Activated CD4-positive, alpha-beta T cell treated with anti-CD3 and anti-CD28 coated beads, Interleukin-2, amount 10 ng/mL, durations not matched to agents 24 days and 14 days (primary cell): ENCODE results near the gene SLC25A41. TPM values are rescaled to one million over a fixed set of nuclear protein-coding genes. Genes with fewer than 3 reads are reported as not detected.

ENCODE experiments used
- DNase-seq: peaks from one replicate; pipeline ENCODE4 v3.0.0; 2022
- H3K27ac Mint-ChIP-seq: one replicate; pipeline ENCODE4 v1.8.0; 2022; ENCODE audit warnings: mild to moderate bottlenecking, mixed read lengths
- H3K27me3 Mint-ChIP-seq: one replicate; pipeline ENCODE4 v1.8.0; 2022; ENCODE audit warnings: mixed read lengths
- H3K36me3 Mint-ChIP-seq: one replicate; pipeline ENCODE4 v1.8.0; 2022; ENCODE audit warnings: low read depth, mild to moderate bottlenecking, mixed read lengths
- H3K4me1 Mint-ChIP-seq: one replicate; pipeline ENCODE4 v1.8.0; 2021; ENCODE audit warnings: mixed read lengths
- H3K4me3 Mint-ChIP-seq: one replicate; pipeline ENCODE4 v1.8.0; 2022; ENCODE audit warnings: mild to moderate bottlenecking, moderate library complexity, mixed read lengths
- H3K9me3 Mint-ChIP-seq: one replicate; pipeline ENCODE4 v1.8.0; 2021; ENCODE audit warnings: mixed read lengths
- intact Hi-C: fragments of 100-400 bp; cut with micrococcal nuclease; formaldehyde crosslinking; loops from one replicate; pipeline ENCODE4 v1.15.1; 2023
- total RNA-seq: library from RNA; stranded (reverse); gene quantifications from 2 replicates; pipeline ENCODE4 v1.2.3, GENCODE V29; 2022

SLC25A41 gene
- total RNA-seq, 1 donor from 2014 or later, result 0.19 TPM

GRCh38 chr19:6393983-6394412 is 39.6 kb downstream of the SLC25A41 start:
- no peak for DNase-seq
- peaks cover 17% of the 10 kb centered on the region for H3K4me1 Mint-ChIP-seq
- H3K27me3 Mint-ChIP-seq, result no peaks in the 10 kb centered on the region
- no peaks in the 10 kb centered on the region for H3K9me3 Mint-ChIP-seq
- H3K27ac Mint-ChIP-seq, result peak overlapping the region; percentile 95
- H3K36me3 Mint-ChIP-seq, result peaks cover 17% of the 10 kb centered on the region
- peak overlapping the region; percentile 90 for H3K4me3 Mint-ChIP-seq
- intact Hi-C loops, result loop anchor here (1.0 to 2.0 kb wide), 4 partner anchors 21 to 67 kb away; partner anchors contain the start of gene CLPP

GRCh38 chr19:6393074-6393982 is 40.2 kb downstream of the SLC25A41 start, which contains the start of gene GTF2F1:
Gene GTF2F1 (minus strand): TSS chr19:6393164. CDS start chr19:6392995, 169 bp downstream.
- Mint-ChIP-seq H3K9me3 (no peaks in the 10 kb centered on the region), H3K4me1 (peaks cover 18% of the 10 kb centered on the region), H3K36me3 (peaks cover 23% of the 10 kb centered on the region), H3K4me3 (peak within 1 kb of the TSS; percentile 90), H3K27me3 (no peaks in the 10 kb centered on the region), H3K27ac (peak within 1 kb of the TSS; percentile 95)
- peak; percentile 97 for DNase-seq
- intact Hi-C loops, result loop anchor here (1.0 to 2.0 kb wide), 4 partner anchors 20 to 67 kb away; partner anchors contain the start of gene CLPP

- intact Hi-C loops, result loop anchor here (1.0 to 2.0 kb wide), 4 partner anchors 19 to 68 kb away; partner anchors contain the start of gene CLPP
- Mint-ChIP-seq H3K4me1 (peaks cover 19% of the 10 kb centered on the region), H3K27me3 (no peaks in the 10 kb centered on the region), H3K27ac (peak overlapping the region; percentile 95), H3K9me3 (no peaks in the 10 kb centered on the region), H3K36me3 (peaks cover 29% of the 10 kb centered on the region), H3K4me3 (peak overlapping the region; percentile 90)
- DNase-seq, result peak; percentile 65
Measured at GRCh38 chr19:6392221-6393073, 41.1 kb downstream of the SLC25A41 start.

GRCh38 chr19:6387372-6387771 is 46.2 kb downstream of the SLC25A41 start:
- H3K4me3 Mint-ChIP-seq, result no peak overlapping the region
- DNase-seq, result no peak
- no peaks in the 10 kb centered on the region for H3K9me3 Mint-ChIP-seq
- H3K36me3 Mint-ChIP-seq, result peaks cover 59% of the 10 kb centered on the region
- peaks cover 15% of the 10 kb centered on the region for H3K4me1 Mint-ChIP-seq
- no peaks in the 10 kb centered on the region for H3K27me3 Mint-ChIP-seq
- H3K27ac Mint-ChIP-seq, result no peak overlapping the region
- intact Hi-C loops, result no loop called here

- H3K4me3 Mint-ChIP-seq, result no peak overlapping the region
- DNase-seq, result no peak
- H3K27ac Mint-ChIP-seq, result no peak overlapping the region
- no peaks in the 10 kb centered on the region for H3K9me3 Mint-ChIP-seq
- peaks cover 4% of the 10 kb centered on the region for H3K4me1 Mint-ChIP-seq
- H3K36me3 Mint-ChIP-seq, result peaks cover 66% of the 10 kb centered on the region
- intact Hi-C loops, result no loop called here
- no peaks in the 10 kb centered on the region for H3K27me3 Mint-ChIP-seq
Measured at GRCh38 chr19:6384381-6384780, 49.2 kb downstream of the SLC25A41 start.

- Mint-ChIP-seq H3K9me3 (no peaks in the 10 kb centered on the region), H3K4me3 (no peak overlapping the region), H3K36me3 (peaks cover 62% of the 10 kb centered on the region), H3K27me3 (no peaks in the 10 kb centered on the region), H3K4me1 (peaks cover 2% of the 10 kb centered on the region), H3K27ac (no peak overlapping the region)
- intact Hi-C loops, result no loop called here
- DNase-seq, result no peak
Measured at GRCh38 chr19:6383188-6383587, 50.4 kb downstream of the SLC25A41 start.

- no peak overlapping the region for H3K27ac Mint-ChIP-seq
- DNase-seq, result no peak
- peaks cover 50% of the 10 kb centered on the region for H3K36me3 Mint-ChIP-seq
- H3K27me3 Mint-ChIP-seq, result no peaks in the 10 kb centered on the region
- H3K4me3 Mint-ChIP-seq, result no peak overlapping the region
- intact Hi-C loops, result no loop called here
- H3K9me3 Mint-ChIP-seq, result no peaks in the 10 kb centered on the region
- no peaks in the 10 kb centered on the region for H3K4me1 Mint-ChIP-seq
Measured at GRCh38 chr19:6381030-6381750, 52.4 kb downstream of the SLC25A41 start.

GRCh38 chr19:6379744-6380143 is 53.8 kb downstream of the SLC25A41 start:
- Mint-ChIP-seq H3K27me3 (no peaks in the 10 kb centered on the region), H3K9me3 (no peaks in the 10 kb centered on the region), H3K4me3 (no peak overlapping the region), H3K36me3 (peaks cover 42% of the 10 kb centered on the region), H3K4me1 (no peaks in the 10 kb centered on the region), H3K27ac (no peak overlapping the region)
- intact Hi-C loops, result no loop called here
- no peak for DNase-seq

GRCh38 chr19:6378486-6378885 is 55.1 kb downstream of the SLC25A41 start:
- no peak for DNase-seq
- intact Hi-C loops, result no loop called here
- H3K36me3 Mint-ChIP-seq, result peaks cover 37% of the 10 kb centered on the region
- no peak overlapping the region for H3K4me3 Mint-ChIP-seq
- H3K27ac Mint-ChIP-seq, result no peak overlapping the region
- H3K9me3 Mint-ChIP-seq, result no peaks in the 10 kb centered on the region
- no peaks in the 10 kb centered on the region for H3K27me3 Mint-ChIP-seq
- H3K4me1 Mint-ChIP-seq, result peaks cover 4% of the 10 kb centered on the region

GRCh38 chr19:6378041-6378440 is 55.5 kb downstream of the SLC25A41 start:
- H3K27ac Mint-ChIP-seq, result no peak overlapping the region
- intact Hi-C loops, result no loop called here
- no peak for DNase-seq
- no peak overlapping the region for H3K4me3 Mint-ChIP-seq
- no peaks in the 10 kb centered on the region for H3K27me3 Mint-ChIP-seq
- no peaks in the 10 kb centered on the region for H3K9me3 Mint-ChIP-seq
- peaks cover 32% of the 10 kb centered on the region for H3K36me3 Mint-ChIP-seq
- peaks cover 6% of the 10 kb centered on the region for H3K4me1 Mint-ChIP-seq

- intact Hi-C loops, result no loop called here
- no peak overlapping the region for H3K27ac Mint-ChIP-seq
Measured at GRCh38 chr19:6376512-6377190, 56.9 kb downstream of the SLC25A41 start.

More at GRCh38 chr19:6376512-6377190, 56.9 kb downstream of the SLC25A41 start:
- Mint-ChIP-seq H3K4me1 (peaks cover 11% of the 10 kb centered on the region), H3K9me3 (no peaks in the 10 kb centered on the region), H3K27me3 (no peaks in the 10 kb centered on the region), H3K4me3 (no peak overlapping the region), H3K36me3 (peaks cover 25% of the 10 kb centered on the region)
- no peak for DNase-seq
